ENCODE results near the gene NBEA. TPM values are rescaled to one million over a fixed set of nuclear protein-coding genes. Genes with fewer than 3 reads are reported as not detected.

NBEA gene
- polyA plus RNA-seq, 1 experiment: 1.3 TPM

DNA sequence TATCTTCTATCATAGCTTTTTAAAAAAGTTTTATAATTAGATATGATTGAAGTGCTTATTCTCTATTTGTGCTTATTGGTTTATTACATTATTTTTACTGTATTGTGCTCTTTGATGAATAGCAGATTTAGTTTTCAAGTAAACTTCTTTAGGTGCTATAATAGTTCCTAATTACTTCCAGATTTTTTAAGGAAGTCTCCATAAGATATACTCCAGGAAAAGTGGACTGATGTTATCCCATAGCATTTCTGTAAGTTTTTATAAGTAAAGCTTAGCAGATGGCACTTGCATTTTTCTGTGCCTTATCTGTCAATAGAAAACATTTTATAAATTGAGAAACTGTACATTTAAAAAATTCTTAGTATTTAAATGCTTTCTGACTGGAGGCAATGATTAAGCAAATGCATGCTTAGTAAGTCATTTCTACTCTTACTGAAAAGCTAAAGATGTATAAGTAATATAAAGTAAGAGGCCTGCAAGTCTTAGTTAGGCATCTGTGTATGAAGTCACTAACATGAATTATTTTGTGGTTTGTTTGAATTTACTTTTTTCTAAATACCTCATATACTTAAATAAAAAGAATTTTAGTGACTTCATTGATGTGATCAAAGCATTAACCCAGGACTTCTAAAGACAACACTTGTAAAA lies 351.6 kb downstream of the NBEA start:
- no peak overlapping the region for H3K27ac ChIP-seq (ENCODE audit: low read depth, low read length)
- CTCF ChIA-PET: no interaction called here
- no peaks in the 10 kb centered on the region for H3K27me3 ChIP-seq (ENCODE audit: control insufficient read depth, insufficient read depth, low read length)
- DNase-seq (ENCODE audit: low read depth, low spot score): no peak
- POLR2A ChIA-PET: no interaction called here
- no peaks in the 10 kb centered on the region for H3K9me3 ChIP-seq (ENCODE audit: control insufficient read depth, insufficient read depth, low read length)
- TF ChIP-seq CTCF (IDR thresholded peaks at IDR 0.05; ENCODE audit: low read depth, low read length): no peak
- H3K4me3 ChIP-seq (ENCODE audit: low read depth, low read length): no peak overlapping the region

DNA sequence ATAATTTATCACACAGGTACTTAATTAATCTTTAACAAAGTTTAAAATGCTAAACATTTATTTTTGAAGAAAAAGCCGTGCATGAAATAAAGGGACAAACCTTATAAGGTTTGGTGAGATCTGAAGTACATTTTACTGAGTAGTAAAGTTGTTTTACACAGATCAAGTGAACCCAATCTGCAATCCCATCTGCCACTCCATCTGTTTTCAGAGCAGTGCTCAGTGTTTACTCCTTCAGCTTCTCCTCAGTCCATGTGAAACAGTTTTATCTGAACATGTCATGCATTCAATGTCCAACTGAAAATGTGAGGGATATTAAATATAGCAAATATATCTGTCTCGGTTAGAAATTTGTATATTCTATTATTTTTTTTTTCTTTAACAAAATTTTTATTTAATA lies 367.6 kb downstream of the NBEA start:
- H3K4me3 ChIP-seq (ENCODE audit: low read depth, low read length): no peak overlapping the region
- POLR2A ChIA-PET: no interaction called here
- no peak for TF ChIP-seq CTCF (IDR thresholded peaks at IDR 0.05; ENCODE audit: low read depth, low read length)
- CTCF ChIA-PET: no interaction called here
- H3K9me3 ChIP-seq (ENCODE audit: control insufficient read depth, insufficient read depth, low read length): no peaks in the 10 kb centered on the region
- H3K27ac ChIP-seq (ENCODE audit: low read depth, low read length): no peak overlapping the region
- no peaks in the 10 kb centered on the region for H3K27me3 ChIP-seq (ENCODE audit: control insufficient read depth, insufficient read depth, low read length)
- no peak for DNase-seq (ENCODE audit: low read depth, low spot score)

DNA sequence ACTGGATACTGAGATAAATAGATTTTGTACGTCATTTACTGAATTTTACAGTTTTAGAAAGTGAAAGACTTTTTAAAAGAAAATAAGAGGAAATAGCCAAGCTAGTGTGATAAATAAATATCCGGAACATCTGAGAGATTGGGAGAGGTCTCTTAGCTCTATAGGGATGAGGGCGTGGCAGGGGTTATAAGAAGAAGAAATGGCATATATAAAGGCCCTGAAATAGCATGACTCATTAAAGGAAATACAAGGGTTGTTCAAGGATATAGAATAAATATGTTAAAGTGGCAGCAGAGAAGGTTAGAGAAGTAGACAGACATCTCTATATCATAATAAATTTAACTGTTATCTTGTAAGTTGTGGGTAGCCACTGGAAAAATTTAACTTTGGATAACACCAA lies 390.1 kb downstream of the NBEA start:
- no peak for TF ChIP-seq CTCF (IDR thresholded peaks at IDR 0.05; ENCODE audit: low read depth, low read length)
- H3K27me3 ChIP-seq (ENCODE audit: control insufficient read depth, insufficient read depth, low read length): no peaks in the 10 kb centered on the region
- DNase-seq (ENCODE audit: low read depth, low spot score): no peak
- H3K4me3 ChIP-seq (ENCODE audit: low read depth, low read length): no peak overlapping the region
- ChIA-PET POLR2A (no interaction called here), CTCF (no interaction called here)
- H3K9me3 ChIP-seq (ENCODE audit: control insufficient read depth, insufficient read depth, low read length): no peaks in the 10 kb centered on the region
- H3K27ac ChIP-seq (ENCODE audit: low read depth, low read length): no peak overlapping the region

- H3K9me3 ChIP-seq (ENCODE audit: control insufficient read depth, insufficient read depth, low read length): no peaks in the 10 kb centered on the region
- CTCF ChIA-PET: no interaction called here
- POLR2A ChIA-PET: no interaction called here
Measured at GRCh38 chr13:35333157-35333556, 391.1 kb downstream of the NBEA start.

GRCh38 chr13:35342440-35342839 lies 400.4 kb downstream of the NBEA start:
- no peak for TF ChIP-seq CTCF (IDR thresholded peaks at IDR 0.05; ENCODE audit: low read depth, low read length)
- POLR2A ChIA-PET: no interaction called here
- no peak for DNase-seq (ENCODE audit: low read depth, low spot score)
- CTCF ChIA-PET: no interaction called here
- Histone ChIP-seq H3K27ac (ENCODE audit: low read depth, low read length) (no peak overlapping the region), H3K27me3 (ENCODE audit: control insufficient read depth, insufficient read depth, low read length) (no peaks in the 10 kb centered on the region), H3K9me3 (ENCODE audit: control insufficient read depth, insufficient read depth, low read length) (no peaks in the 10 kb centered on the region), H3K4me3 (ENCODE audit: low read depth, low read length) (no peak overlapping the region)

More at GRCh38 chr13:35333157-35333556, 391.1 kb downstream of the NBEA start:
- Histone ChIP-seq H3K4me3 (ENCODE audit: low read depth, low read length) (no peak overlapping the region), H3K27ac (ENCODE audit: low read depth, low read length) (no peak overlapping the region), H3K27me3 (ENCODE audit: control insufficient read depth, insufficient read depth, low read length) (no peaks in the 10 kb centered on the region)
- no peak for TF ChIP-seq CTCF (IDR thresholded peaks at IDR 0.05; ENCODE audit: low read depth, low read length)
- no peak for DNase-seq (ENCODE audit: low read depth, low spot score)

All from AG04450 (cell line).